IMR-90 (cell line): ENCODE measurements around the gene SLC36A1.

Experiments
- BHLHE40 ChIP-seq: fragments of 150-350 bp; IDR thresholded peaks from 2 replicates; pipeline ENCODE4 v1.6.1; 2016; ENCODE audit warnings: mild to moderate bottlenecking, low read depth, low read length
- CEBPB ChIP-seq: IDR thresholded peaks from 2 replicates; pipeline ENCODE4 v1.6.1; 2012; ENCODE audit warnings: low read depth, low read length, improper control_type of control experiment
- CHD1 ChIP-seq: IDR thresholded peaks from 2 replicates; pipeline ENCODE4 v1.6.1; 2012; ENCODE audit warnings: low read depth, low read length, improper control_type of control experiment
- CTCF ChIP-seq: conservative IDR thresholded peaks from 2 replicates; pipeline ENCODE4 v1.5.1; 2012; ENCODE audit warnings: mild to moderate bottlenecking, low read depth, low read length, improper control_type of control experiment
- ELK1 ChIP-seq: fragments of 150-350 bp; IDR thresholded peaks from 2 replicates; pipeline ENCODE4 v1.6.1; 2016; ENCODE audit warnings: low read depth, mild to moderate bottlenecking, low read length, moderate library complexity, borderline replicate concordance
- FOS ChIP-seq: fragments of 150-350 bp; IDR thresholded peaks from 2 replicates; pipeline ENCODE4 v1.6.1; 2016; ENCODE audit warnings: low read depth, low read length
- MXI1 ChIP-seq: IDR thresholded peaks from 2 replicates; pipeline ENCODE4 v1.6.1; 2012; ENCODE audit warnings: low read depth, mild to moderate bottlenecking, low read length, moderate library complexity, borderline replicate concordance
- NFE2L2 ChIP-seq: fragments of 150-350 bp; IDR thresholded peaks from 2 replicates; pipeline ENCODE4 v1.6.1; 2016; ENCODE audit warnings: low read depth, mild to moderate bottlenecking, low read length
- POLR2A ChIP-seq: IDR thresholded peaks from 2 replicates; pipeline ENCODE4 v1.6.1; 2012; ENCODE audit warnings: mild to moderate bottlenecking, low read depth, low read length
- RFX5 ChIP-seq: IDR thresholded peaks from 2 replicates; pipeline ENCODE4 v1.8.0; 2012; ENCODE audit warnings: low read depth, mild to moderate bottlenecking, low read length, moderate library complexity
- USF2 ChIP-seq: fragments of 150-350 bp; IDR thresholded peaks from 2 replicates; pipeline ENCODE4 v1.6.1; 2017; ENCODE audit warnings: mild to moderate bottlenecking, antibody characterized with exemption, low read length, low read depth

- TF ChIP-seq CTCF (no peak), NFE2L2 (no peak), POLR2A (no peak), CEBPB (no peak), RFX5 (no peak), BHLHE40 (no peak), USF2 (no peak), MXI1 (no peak), FOS (no peak), CHD1 (no peak), ELK1 (no peak)
Measured at GRCh38 chr5:151424892-151425523, 22.4 kb upstream of the SLC36A1 start.
